PFSK-1 (cell line): Measurements from ENCODE around the gene CNOT11.

ENCODE experiments used
- POLR2AphosphoS5 ChIP-seq: IDR thresholded peaks from 2 replicates; pipeline ENCODE4 v1.6.1; 2012; ENCODE audit warnings: low read depth, mild to moderate bottlenecking, control low read depth, low read length, moderate library complexity
- SIN3A ChIP-seq: IDR thresholded peaks from 2 replicates; pipeline ENCODE4 v1.6.1; 2012; ENCODE audit warnings: mild to moderate bottlenecking, low read length, moderate library complexity, borderline replicate concordance; ENCODE audit not compliant: insufficient read depth
- TF ChIP-seq, protein P1 (sequence below), 2 experiments: IDR thresholded peaks; 2 replicates each; pipeline versions ENCODE4 v1.6.1 to v1.8.0; 2011 to 2012; ENCODE audit warnings: low read depth in 2 of 2, low read length in 2 of 2, control low read depth in 1 of 2, inconsistent platforms in 1 of 2, mild to moderate bottlenecking in 1 of 2, moderate library complexity in 1 of 2; ENCODE audit not compliant: insufficient read depth in 1 of 2

DNA sequence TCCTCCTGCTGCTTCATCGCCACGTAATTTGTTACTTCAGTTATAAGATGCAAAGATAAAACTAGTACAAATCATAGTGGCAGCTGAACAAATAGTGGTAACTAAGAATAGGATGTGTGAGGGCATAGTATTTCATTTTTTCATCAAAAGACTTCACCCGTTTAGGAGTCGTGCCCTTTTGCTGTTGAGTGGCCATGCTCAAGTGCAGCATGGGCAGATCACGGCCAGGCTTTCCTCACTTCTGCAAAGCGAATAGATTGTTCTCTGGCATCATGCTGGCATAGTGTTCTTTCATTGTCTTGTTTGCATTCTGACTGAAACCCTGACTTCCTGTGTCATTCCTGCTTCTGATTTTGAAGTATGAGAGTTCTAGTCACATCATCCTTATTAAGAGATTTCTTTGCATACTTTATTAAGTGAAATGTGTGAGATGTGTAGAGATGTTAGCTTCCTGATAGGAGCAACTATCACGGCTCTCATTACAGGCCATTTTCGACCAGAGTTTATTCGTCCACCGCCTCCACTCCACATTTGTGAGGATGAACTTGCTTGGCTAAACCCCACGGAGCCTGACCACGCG, 11.8 kb downstream of the CNOT11 start:
- TF ChIP-seq POLR2AphosphoS5 (no peak), SIN3A (no peak)
- TF ChIP-seq, protein P1, sequence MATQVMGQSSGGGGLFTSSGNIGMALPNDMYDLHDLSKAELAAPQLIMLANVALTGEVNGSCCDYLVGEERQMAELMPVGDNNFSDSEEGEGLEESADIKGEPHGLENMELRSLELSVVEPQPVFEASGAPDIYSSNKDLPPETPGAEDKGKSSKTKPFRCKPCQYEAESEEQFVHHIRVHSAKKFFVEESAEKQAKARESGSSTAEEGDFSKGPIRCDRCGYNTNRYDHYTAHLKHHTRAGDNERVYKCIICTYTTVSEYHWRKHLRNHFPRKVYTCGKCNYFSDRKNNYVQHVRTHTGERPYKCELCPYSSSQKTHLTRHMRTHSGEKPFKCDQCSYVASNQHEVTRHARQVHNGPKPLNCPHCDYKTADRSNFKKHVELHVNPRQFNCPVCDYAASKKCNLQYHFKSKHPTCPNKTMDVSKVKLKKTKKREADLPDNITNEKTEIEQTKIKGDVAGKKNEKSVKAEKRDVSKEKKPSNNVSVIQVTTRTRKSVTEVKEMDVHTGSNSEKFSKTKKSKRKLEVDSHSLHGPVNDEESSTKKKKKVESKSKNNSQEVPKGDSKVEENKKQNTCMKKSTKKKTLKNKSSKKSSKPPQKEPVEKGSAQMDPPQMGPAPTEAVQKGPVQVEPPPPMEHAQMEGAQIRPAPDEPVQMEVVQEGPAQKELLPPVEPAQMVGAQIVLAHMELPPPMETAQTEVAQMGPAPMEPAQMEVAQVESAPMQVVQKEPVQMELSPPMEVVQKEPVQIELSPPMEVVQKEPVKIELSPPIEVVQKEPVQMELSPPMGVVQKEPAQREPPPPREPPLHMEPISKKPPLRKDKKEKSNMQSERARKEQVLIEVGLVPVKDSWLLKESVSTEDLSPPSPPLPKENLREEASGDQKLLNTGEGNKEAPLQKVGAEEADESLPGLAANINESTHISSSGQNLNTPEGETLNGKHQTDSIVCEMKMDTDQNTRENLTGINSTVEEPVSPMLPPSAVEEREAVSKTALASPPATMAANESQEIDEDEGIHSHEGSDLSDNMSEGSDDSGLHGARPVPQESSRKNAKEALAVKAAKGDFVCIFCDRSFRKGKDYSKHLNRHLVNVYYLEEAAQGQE (IDR thresholded peaks at IDR 0.05; ENCODE audit: insufficient read depth in 1 of 2, low read depth in 2 of 2, low read length in 2 of 2) = no peak
